GM19023 (cell line): Measurements from ENCODE around the gene BANP.

Experiments
- ATAC-seq: cut with Tn5 transposase; IDR thresholded peaks from one replicate; pipeline ENCODE4 v1.9.1; 2021; ENCODE audit warnings: mild to moderate bottlenecking, moderate library complexity; ENCODE audit not compliant: unreplicated experiment

Gene BANP

DNA sequence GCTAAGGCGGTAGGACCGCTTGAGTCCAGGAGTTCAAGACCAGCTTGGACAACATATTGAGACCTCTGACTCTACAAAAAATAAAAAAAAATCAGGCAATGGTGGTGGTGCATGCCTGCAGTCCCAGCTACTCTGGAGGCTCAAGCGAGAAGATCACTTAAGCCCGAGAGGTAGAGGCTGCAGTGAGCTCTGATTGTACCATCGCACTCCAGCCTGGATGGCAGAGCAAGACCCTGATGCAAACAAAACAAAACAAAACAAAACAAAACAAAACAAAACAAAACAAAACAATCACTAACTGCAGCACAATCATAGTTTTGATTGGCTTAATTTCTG is 2.5 kb upstream of the BANP start:
- ATAC-seq = no peak

DNA sequence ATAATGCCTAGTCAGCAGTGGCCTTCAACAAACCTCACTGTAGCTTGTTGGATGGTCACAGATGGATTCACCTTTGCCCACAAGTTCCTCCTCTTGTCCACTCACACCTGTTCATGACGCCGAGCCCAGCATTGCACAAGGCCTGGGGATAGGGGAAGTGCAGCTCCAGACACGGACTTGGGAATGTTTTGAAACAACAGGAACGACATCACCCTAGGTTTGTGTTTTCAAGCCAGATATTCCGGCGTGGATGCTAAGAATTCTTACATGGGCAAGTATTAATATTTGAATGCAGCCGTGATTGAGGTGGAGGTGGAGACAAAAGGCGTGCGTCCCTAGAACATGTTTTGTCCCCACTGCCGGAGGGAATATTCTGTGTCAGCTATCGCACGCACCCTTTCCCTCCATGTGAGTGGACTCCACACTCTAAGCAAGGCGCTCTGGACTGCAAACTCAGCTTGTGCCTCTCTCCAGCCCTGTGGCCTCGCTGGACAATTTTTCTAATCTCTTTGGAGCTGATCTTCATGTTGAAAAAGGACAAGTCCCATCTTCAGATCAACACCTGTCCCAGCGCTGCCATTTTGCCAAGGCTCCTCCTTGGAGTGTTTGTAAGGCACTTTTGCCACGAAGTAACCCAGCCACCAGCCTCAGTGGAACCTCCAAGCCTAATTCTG is 2.0 kb upstream of the BANP start:
- no peak for ATAC-seq

DNA sequence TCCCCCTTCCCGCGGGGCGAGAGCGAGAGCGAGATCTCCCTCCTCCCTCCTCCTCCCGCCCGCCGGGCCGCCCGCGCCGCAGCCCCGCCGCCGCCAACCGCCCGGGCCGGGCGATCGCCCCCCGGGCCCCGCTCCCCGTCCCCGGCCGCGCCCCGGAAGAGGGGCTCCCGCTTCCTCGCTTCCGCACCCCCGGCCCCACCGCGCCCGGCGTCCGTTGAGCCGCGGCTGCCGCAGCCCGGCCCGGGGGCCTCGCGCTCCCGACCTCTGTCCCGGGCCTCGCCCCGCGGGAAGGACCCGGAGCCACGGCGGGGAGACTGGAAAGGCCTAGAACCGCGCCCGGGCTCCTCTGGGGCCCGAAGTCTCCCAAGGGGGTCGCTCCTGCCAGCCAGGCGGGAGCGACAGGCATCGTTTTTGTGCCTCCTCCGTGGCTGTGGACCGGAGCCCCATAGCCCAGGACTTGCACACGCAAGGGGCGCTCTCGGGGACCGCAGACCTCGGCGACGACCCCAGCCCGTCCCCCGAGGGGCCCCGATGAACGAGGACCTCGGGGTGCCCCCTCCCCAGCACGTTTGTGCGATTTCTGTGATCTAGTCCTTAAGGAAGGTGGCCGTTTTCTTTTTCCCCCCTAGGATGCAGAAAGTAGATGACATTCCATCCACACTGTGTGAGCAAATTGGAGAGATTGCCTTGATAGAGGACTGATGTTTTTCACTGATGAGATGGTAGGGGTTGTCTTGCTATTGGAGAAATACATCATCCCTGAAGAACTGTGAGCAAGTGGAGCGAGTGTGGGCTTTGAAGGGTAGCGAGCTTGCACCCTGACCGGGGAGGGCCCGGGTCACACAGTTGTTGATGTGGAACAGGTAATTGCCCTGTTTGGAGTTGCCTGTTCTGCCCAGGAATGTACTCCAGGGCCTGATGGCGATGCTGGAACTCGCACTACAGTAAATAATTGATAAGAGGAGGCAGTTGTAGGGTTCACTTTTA is 611 bp downstream of the BANP start:
- ATAC-seq = no peak

GRCh38 chr16:87952751-87953150 is 1.5 kb downstream of the BANP start:
- no peak for ATAC-seq

DNA sequence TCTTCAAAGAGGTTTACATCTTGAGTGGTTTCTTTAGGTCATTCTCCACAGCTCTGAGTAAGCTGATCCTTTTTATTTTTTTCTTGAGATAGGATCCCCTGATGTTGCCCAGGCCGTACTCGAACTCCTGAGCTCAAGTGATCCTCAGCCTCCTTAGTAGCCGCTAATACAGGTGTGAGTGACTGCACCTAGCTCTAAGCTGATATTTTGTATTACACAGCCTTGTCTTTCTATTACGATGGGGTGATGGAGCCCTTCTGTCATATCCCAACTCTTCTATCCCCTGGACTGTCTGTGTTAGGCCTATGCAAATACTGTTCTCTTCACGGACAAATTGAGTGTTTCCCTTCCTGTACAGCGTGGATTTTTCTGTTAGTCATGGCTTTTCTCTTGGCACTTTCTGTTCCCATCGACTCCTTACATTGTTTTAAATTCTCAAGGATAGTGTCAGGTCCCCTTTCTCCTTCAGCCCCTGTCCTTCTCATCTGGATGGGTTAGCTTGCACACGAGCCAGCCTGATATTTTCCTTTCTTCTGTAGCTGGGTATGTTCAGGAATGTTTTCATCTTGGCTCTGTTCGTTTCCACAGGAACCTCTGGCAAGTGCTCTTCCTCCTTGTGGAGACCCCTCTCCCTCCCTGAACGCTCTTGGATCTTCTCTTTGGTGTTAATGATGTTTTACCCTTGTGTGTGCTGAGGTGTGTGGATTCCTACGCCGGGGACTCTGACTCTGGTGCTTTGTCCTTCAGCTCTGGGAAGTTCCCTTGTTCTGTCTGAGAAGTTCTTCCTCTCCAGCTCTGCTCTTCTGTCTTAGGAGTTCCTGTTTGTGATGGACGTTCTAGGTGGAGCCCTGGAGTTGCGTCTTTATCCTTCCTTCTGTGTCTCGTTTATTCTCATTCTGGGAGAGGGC is 2.3 kb downstream of the BANP start:
- no peak for ATAC-seq

DNA sequence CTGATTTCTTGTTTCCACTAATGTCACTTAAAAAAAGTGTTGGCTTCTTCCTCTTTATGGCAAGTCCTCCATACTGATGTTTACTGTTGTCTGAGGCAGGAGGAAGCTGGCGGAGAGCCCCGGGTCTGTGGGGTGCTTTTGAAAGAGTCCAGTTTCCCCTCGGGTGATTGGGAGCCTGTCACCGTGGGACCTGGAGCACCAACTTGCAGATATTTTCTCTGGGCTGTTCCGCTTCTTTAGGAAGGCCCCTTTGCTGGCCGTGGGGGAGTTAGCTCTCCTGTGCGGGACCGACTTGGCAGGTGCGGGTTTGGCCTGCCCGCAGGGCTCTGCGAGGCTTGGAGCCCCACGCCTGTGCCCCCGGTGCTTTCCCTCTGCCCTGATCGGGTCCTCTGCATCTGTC is 3.1 kb downstream of the BANP start:
- ATAC-seq = no peak

- ATAC-seq = no peak
These were observed 3.6 kb downstream of the BANP start for GRCh38 chr16:87954826-87955225.

DNA sequence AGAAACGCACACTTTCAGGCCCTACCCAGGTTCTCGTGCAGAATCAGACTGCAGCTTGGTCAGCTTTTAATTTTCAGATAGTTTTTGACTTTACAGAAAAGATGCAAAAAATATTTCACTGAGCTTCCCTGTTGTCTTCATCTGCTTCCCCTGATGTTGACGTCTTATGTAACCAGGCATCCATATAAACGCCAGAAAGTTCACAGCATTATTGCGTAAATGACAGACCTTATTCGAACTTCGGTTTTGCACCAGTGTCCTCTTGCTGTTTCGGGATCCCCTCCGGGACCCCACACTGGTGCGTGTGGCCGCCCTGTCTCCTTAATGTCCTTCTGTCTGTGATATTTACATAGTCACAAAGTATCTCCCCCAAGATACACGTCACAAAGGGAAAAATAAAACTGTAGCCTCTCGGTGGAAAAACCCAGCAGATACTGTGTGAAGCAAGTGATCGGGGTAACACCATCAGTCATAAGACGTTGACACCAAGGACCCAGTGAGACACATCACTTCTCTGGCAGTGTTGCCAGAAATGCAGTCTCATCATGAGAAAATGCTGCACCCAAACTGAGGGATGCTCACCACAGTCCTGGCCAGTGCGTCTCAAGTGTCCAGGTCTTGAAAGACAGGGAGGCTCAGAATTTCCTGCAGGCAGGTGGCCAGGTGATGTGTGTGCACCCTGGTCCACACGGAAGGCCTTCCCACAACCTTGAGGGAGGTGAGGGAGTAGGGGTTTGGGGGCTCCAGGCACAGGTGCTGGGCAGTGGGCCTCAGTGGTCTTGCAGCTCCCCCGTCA is 4.3 kb downstream of the BANP start:
- no peak for ATAC-seq

DNA sequence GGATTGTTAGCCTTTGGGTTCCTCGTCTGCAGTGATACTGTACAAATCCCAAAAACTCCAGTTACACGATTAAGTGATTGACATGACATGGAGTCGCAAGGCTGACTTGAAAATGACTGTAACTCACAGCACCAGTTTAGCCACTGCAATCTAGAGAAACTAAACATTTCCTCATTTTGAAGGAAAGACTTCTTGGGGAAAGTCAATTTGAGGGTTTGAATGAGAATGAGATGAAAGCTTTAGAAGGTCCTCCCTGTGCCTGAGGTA is 4.8 kb downstream of the BANP start:
- no peak for ATAC-seq

GRCh38 chr16:87956365-87957231 is 5.4 kb downstream of the BANP start:
- peak; percentile 37 for ATAC-seq

DNA sequence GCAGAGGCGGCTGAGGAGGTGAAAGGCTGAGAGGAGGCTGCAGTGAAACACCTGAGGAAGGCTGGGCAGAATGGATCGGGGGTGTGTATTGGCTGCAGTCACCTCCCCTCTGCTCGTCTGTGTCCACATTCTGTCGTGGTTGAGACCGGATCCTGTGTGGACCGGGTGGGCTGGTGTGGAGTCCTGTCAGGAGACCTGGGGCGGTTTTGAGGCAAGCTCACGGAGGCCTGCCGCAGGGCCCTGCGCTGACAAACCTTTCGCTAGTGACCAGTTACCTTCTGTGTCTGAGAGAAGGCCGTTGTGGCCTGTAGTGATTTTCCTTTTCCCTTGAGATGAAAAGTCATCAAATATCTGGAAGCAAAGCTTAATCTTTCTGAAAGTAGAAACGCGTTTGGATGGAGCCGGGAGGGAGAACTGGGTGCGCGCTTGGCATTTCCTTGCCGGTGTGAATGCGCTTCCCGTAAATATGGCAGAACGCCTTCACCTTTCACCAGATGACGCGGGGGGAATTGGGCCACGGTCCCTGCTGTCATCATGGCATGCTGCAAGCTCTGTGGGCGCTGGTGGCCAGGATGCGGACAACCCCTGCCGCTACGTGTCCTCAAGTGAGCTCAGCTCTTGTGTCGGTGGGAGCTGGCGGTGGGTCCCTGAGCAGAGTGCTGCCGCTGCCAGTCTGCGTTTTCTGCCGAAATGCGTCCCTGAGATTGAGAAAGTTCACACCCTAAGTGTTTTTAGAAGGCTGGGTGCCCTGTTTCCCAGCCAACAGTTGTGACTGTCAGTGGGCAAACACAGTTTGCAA is 6.3 kb downstream of the BANP start:
- no peak for ATAC-seq

DNA sequence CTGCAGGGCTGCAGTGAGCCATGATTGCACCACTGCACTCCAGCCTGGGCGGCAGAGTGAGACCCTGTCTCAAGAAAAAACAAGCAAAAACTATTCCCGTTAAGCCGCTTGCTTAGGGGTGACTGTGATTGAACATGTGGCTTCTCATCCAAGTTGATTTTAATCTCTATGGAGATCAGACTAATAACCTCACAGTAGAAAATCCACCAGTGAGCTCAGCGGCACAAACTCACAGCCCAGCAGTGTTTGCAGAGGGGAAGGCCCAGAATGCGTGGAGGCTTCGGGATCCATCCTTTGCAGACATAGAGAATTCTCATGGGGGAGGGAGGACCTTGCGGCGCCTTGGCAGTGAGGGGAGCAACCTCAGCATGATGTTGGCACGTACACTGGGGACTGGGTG is 7.4 kb downstream of the BANP start:
- no peak for ATAC-seq

DNA sequence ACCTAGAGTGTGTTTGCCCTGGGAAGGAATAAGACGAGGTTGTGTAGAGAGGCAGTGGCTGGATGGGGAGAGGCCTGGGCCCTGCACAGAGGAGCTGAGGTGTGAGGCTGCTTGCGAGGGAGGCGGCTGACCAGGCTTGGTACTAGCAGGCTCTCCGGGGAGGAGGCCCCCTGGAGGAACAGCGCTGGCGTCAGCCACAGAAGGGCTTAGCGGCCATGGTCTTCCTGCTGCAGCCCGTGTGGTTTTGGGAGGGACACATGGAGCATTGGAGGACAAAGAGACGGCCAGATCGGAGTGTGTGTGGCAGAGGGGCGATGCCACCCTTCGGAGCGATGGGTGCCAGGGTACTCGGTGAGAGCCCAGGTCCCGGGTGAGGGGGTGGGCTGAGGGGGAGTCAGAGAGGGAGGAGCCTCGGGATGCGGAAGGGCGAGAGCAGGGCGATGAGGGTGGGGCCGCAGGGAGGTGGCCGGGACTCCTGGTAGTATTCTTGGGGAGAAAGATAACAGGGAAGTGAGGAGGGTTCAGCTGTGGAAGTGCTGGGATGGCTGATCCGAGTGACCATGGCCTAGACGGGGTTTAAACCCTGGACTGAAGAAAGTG is 8.3 kb downstream of the BANP start:
- no peak for ATAC-seq

GRCh38 chr16:87960296-87960695 is 9.1 kb downstream of the BANP start:
- no peak for ATAC-seq

- no peak for ATAC-seq
These were observed 9.6 kb downstream of the BANP start for GRCh38 chr16:87960852-87961251.

- ATAC-seq = no peak
These were observed 10.4 kb downstream of the BANP start for GRCh38 chr16:87961623-87962022.

DNA sequence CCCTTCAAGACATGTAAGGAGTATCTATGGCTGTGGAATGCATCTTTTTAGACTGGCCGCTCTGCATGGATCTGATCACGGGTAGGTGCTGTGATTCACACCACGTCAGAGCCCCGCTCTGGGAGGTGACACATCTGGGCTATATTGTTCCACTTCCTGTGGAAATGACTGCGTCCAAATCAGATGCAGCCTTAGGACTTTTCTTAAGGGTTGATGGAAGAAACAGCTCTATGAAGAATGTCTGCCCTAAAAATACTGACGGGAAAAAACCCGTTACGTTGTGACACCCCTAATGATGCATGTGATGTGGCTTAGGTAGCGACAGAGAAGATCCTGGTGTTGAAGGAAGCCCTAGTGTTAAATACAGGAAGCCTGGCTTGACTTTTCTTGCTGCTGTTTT is 12.2 kb downstream of the BANP start:
- no peak for ATAC-seq

DNA sequence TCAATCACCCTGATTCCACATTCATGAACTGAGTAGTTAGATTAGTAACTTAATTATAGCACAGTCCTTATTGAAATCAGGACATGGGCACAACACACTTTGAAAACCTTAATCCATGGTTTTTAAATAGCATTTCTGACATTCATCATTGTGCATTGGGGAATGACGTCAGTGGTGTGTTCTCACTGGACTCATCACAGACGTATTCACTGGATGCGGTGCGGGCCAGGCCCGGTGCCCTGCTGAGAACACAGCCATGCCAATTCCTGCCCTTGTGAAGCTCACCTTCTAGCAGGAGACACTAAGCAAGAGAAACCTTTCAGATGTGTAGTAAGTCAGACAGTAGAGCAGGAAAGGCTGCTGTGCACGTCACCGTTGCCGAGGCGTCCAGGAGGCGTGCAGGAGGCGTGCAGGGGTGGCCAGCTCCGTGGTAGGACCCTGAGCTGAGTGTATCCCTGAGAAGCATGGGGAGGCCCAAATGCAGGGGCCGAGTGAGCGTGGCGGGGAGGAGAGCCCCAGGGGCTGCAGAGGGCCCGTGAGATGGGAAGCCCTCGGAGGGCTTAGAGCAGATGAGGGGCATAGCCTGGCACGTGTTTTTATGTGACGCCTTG is 12.9 kb downstream of the BANP start:
- ATAC-seq = no peak
